GM06990 (cell line): ENCODE measurements around the gene CCT7.
"Not testable (repeated sequence)": the region's sequence is repeated elsewhere in the genome, so short reads cannot be mapped to it uniquely, and the experiment has no call there.

Experiments
- DNase-seq: peaks from one replicate; pipeline ENCODE4 v3.0.0-alpha.2; 2011; ENCODE audit not compliant: insufficient read length; ENCODE audit errors: extremely low read depth
- H3K27me3 ChIP-seq: replicated peaks from 2 replicates; pipeline ENCODE4 v1.6.0; 2011; ENCODE audit warnings: low read length; ENCODE audit not compliant: control insufficient read depth, insufficient read depth
- H3K36me3 ChIP-seq: 2 replicates; pipeline ENCODE4 v1.5.1; 2011; ENCODE audit warnings: low read length; ENCODE audit not compliant: control insufficient read depth, insufficient read depth
- H3K4me3 ChIP-seq: replicated peaks from 2 replicates; pipeline ENCODE4 v1.5.1; 2011; ENCODE audit warnings: low read depth, mild to moderate bottlenecking, control low read depth, low read length
- CTCF ChIP-seq: IDR thresholded peaks from 2 replicates; pipeline ENCODE4 v1.5.1; 2011; ENCODE audit warnings: low read length, control low read depth, mild to moderate bottlenecking, inconsistent platforms; ENCODE audit not compliant: insufficient read depth, poor library complexity, severe bottlenecking

The CCT7 gene

GRCh38 chr2:73233932-73234832 lies at the start of gene CCT7:
CCT7 (plus strand) TSS chr2:73234308; CDS start chr2:73234379, 71 bp downstream.
- Histone ChIP-seq H3K27me3 (no peaks in the 10 kb centered on the region), H3K4me3 (peak within 1 kb of the TSS; percentile 97), H3K36me3 (peaks cover 5% of the 10 kb centered on the region; the same call in 1 of the 2 replicates)
- no peak for TF ChIP-seq CTCF
- DNase-seq = peak; percentile 85

GRCh38 chr2:73185965-73186364 lies 48.1 kb upstream of the CCT7 start:
- no peak for TF ChIP-seq CTCF
- no peak for DNase-seq
- Histone ChIP-seq H3K27me3 (peaks cover 3% of the 10 kb centered on the region; the same call in 1 of the 2 replicates), H3K36me3 (no peaks in the 10 kb centered on the region), H3K4me3 (no peak overlapping the region)

GRCh38 chr2:73187549-73187948 lies 46.6 kb upstream of the CCT7 start:
- no peak overlapping the region for H3K4me3 ChIP-seq
- H3K27me3 ChIP-seq = peaks cover 3% of the 10 kb centered on the region; the same call in 1 of the 2 replicates
- H3K36me3 ChIP-seq = no peaks in the 10 kb centered on the region
- TF ChIP-seq CTCF = no peak
- DNase-seq = no peak

- no peak for TF ChIP-seq CTCF
These were observed 36.5 kb upstream of the CCT7 start for GRCh38 chr2:73197579-73197978.

GRCh38 chr2:73200281-73200680 lies 33.8 kb upstream of the CCT7 start:
- not testable (repeated sequence) for DNase-seq, H3K4me3 ChIP-seq, H3K36me3 ChIP-seq, H3K27me3 ChIP-seq

More at GRCh38 chr2:73197579-73197978, 36.5 kb upstream of the CCT7 start:
- Histone ChIP-seq H3K36me3 (no peaks in the 10 kb centered on the region), H3K4me3 (no peak overlapping the region), H3K27me3 (peaks cover 2% of the 10 kb centered on the region)
- no peak for DNase-seq
